G401.6 (cell line): ENCODE results near the gene NPSR1.
"Not testable (repeated sequence)": the region's sequence is repeated elsewhere in the genome, so short reads cannot be mapped to it uniquely, and the experiment has no call there.

Source experiments
- FAIRE-seq: peaks from 2 replicates; lab custom pipeline; 2012; peaks lifted over from hg19 to GRCh38; lab: Jason Lieb, UNC

Gene NPSR1

GRCh38 chr7:34758111-34758601 lies 100.1 kb downstream of the NPSR1 start:
- FAIRE-seq: no peak

DNA sequence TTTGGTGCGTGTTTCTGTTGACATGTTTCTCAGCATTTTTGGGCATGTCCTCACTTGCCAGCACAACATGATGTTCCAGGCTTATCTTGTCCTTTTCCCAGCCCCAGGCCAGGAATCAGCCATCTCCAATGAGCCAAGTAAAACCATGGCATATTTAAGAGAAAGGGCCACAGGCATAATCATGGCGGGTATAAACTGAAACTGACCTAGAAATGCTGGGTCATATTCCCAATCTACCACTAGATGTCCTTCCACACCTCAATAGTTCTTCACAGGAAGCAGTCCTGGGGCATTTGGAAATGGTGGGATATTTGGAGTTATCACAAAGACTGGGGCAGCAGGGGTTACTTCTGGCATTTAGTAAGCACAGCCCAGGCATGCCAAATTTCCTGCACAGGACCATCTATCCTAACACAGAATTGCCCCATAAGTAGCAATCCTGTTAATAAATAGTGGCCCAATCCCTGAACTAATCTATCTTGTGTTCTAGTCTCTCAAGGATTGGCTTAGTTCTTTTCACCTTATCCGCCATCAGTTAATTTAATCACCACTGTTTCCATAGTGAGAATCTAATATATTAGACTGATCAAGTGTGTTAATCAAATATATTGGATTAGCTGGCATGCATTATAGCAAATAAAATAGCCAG lies 101.6 kb downstream of the NPSR1 start:
- FAIRE-seq: no peak

DNA sequence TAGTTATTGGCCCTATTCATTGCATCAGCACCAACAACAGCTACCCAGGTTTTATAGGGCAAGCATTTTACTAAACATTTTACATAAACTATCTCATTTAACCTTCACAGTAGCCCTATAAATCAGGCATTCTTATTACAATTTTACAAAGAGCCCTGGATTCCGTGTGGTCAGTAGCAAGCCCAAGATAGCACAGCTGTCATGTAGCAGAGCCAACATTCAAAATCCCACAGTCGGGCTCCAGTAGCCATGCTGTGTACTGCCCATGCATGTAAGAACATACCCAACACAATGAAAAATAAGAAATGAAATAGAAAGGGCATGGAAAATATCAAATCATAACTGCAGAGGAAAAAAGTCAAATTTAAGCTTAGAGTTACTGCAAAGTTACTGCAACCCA lies 102.3 kb downstream of the NPSR1 start:
- no peak for FAIRE-seq

GRCh38 chr7:34761206-34761605 lies 103.2 kb downstream of the NPSR1 start:
- no peak for FAIRE-seq

DNA sequence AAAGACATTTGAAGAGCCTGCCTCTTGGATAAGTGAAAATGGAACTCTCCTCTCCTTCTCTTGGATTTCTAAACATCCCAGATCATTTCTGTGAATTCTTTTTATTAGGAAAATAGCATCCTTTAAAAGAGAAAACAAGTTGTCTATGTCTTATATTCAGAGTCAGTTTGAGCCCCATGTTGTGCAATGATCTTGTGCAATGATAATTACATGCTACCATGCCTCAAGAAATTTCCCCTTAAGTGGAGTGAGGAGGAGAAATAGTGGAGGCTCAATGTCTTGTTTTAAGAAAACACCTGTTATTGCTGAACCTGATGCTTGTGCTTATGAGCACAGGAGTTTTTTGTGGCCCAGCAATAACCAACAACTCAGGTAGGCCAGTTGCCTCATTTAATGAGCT lies 103.6 kb downstream of the NPSR1 start:
- FAIRE-seq: no peak

DNA sequence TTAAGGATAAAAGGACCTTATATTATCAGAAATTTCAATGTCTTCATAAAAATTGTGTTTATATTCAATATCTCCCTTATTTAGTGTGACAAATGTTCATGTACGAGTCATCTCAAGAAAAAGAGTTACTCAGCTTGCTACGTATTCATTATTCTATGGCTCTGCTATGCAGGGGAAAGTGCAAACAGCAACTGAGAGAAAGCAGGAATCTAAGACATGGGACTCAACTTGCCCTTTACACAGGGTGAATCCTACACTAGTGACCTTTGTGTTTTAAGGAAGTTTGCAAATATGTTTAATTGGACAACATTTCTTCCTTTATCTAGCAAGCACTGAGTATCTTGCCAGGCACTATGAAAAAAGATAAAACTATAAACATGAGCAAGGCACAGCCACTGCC lies 104.7 kb downstream of the NPSR1 start:
- FAIRE-seq: no peak

GRCh38 chr7:34772296-34772938 lies 114.4 kb downstream of the NPSR1 start:
- FAIRE-seq: no peak

DNA sequence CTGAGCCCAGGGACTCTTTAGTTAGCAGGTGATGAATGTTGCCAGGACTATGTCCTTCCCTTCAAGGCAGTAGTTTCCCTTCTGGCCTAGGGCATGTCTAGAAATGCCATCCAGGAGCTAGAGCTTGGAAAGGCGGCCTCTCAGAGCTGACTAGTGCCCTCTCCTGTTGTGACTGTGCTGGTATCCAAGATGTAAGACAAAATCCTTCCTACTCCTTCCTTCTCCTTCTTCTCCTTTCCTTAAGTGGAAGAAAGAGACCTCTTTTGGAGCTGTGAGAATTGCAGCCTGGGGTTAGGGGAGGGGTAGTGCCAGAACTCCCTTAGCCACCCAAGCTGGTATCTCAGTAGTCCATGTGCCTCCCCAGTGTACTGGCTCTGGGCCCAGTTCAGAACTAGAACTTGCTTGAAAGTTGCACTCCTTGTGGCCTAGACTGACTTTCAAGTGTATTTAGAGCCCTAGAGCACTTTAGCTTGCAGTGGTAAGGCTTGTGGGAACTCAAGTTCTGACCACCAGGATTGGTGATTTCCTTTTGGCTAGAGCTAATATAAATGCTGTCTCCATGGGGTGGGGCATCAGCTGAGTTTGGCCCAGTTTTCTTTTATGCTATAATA lies 118.8 kb downstream of the NPSR1 start:
- no peak for FAIRE-seq

GRCh38 chr7:34780546-34780945 lies 122.5 kb downstream of the NPSR1 start:
- FAIRE-seq: no peak

GRCh38 chr7:34787586-34787985 lies 129.6 kb downstream of the NPSR1 start:
- FAIRE-seq: no peak

- FAIRE-seq: no peak
Observed at GRCh38 chr7:34806831-34807230, 148.8 kb downstream of the NPSR1 start.

GRCh38 chr7:34807548-34808340 lies 149.7 kb downstream of the NPSR1 start:
- FAIRE-seq: no peak

DNA sequence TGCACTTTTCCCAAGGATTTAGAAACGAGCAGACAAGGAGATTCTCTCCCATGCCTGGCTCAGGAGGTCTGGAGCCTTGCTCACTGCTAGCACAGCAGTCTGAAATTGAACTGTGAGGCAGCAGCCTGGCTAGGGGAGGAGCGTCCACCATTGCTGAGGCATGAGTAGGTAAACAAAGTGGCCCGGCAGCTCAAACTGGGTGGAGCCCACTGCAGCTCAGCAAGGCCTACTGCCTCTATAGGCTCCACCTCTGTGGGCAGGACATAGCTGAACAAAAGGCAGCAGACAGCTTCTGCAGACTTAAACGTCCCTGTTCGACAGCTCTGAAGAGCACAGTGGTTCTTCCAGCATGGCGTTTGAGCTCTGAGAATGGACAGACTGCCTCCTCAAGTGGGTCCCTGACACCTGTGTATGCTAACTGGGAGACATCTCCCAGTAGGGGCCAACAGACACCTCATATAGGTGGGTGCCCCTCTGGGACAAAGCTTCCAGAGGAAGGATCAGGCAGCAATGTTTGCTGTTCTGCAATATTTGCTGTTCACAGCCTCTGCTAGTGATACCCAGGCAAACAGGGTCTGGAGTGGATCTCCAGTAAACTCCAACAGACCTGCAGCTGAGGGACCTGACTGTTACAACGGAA lies 156.3 kb downstream of the NPSR1 start:
- FAIRE-seq: not testable (repeated sequence)

- FAIRE-seq: no peak
Observed at GRCh38 chr7:34821932-34822558, 164.0 kb downstream of the NPSR1 start.

DNA sequence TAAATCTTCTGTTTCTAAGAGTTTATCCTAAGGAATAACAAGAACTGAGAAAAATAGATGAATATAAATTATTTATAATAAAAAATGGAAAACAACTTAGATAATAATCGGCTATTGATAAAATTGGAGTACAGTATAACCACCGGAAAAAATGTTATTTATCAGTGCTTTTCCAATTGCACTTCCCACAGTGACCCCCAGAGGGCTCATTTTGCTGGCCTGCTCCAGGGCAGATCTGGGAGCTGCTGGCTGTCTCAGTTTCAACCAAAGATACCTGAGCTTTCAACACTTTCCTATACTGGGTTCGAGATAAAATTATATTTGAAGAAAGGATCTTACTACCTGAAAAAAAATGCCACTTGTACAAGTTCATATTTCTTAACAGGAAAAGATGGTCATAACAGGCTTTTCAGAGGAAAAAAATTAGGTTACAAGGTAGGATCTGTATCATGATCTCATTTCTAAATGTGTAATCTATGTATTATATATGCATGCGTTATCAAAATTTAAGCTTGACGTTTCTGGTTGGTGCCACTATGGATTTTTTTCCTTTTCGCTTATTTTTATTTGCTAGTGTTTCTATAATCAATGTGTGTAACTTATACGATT lies 165.7 kb downstream of the NPSR1 start:
- no peak for FAIRE-seq

DNA sequence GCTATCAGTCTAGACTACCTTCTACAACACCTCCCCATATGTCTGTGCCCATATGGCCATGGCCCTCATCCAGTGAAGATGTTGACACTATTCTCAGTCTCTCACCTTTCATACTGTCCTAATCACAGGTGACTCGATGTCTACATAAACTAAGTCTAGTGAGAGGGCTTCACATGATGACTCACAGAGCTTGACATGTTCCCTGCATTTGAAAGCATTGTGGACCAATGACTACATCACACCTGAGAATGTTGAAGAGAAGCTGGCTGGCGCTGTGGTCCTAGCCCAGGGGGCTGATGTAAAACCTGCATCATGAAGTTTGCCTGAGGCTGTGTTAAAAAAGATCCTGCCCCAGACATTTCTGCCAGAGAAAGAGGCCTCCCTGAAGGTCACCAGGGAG lies 167.2 kb downstream of the NPSR1 start:
- FAIRE-seq: no peak

GRCh38 chr7:34830390-34830789 lies 172.4 kb downstream of the NPSR1 start:
- FAIRE-seq: no peak

GRCh38 chr7:34831436-34831835 lies 173.4 kb downstream of the NPSR1 start:
- no peak for FAIRE-seq

DNA sequence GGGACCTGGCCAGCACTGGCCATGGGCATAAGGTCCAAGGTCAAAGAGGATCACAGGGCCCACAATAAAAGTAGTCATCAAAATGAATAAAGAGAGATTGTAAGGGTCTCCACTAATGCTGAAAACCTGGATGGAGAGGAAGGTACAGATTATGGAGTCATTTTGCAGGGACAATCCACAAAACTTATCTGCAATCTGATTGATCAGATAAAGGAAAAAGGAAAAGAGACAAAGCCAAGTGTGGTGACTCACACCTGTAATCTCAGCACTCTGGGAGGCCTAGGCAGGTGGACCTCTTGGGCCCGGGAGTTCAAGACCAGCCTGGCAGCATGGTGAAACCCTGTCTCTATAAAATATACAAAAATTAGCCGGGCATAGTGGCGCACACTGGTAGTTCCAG lies 174.0 kb downstream of the NPSR1 start:
- FAIRE-seq: no peak

- no peak for FAIRE-seq
Observed at GRCh38 chr7:34835901-34836600, 178.0 kb downstream of the NPSR1 start.

GRCh38 chr7:34837316-34837715 lies 179.3 kb downstream of the NPSR1 start:
- FAIRE-seq: no peak
